Measurements from ENCODE around the gene CAV3.

Gene CAV3

DNA sequence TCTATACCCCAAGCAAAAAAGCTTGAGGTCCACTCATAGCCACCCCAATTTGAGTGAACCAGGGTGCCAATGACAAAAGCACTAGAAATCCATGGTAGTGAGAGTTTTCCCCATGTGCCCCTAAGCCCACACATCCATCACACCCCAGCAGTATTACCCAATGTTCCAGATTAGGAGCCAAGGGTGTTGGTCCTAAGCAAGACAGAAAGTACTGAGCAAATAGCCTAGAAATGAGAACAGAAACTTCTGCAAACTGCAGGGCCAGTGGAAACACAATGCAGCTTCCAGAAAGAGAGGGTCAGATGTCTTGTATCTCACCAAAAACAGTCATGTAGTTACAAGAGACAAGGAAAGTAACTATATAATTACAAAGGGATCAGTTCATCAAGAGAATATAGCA, 46.7 kb downstream of the CAV3 start:
- no peaks in the 10 kb centered on the region for H3K36me3 ChIP-seq (replicated peaks; ENCODE audit: low read depth, low read length)
- H2AFZ ChIP-seq (ENCODE audit: low read depth, low read length) = no peak overlapping the region
- no peaks in the 10 kb centered on the region for H3K27me3 ChIP-seq (ENCODE audit: low read depth, low read length)
- peaks cover 7% of the 10 kb centered on the region for H3K4me1 ChIP-seq (ENCODE audit: low read length)
- no peak overlapping the region for H3K27ac ChIP-seq (ENCODE audit: low read length)
- no peaks in the 10 kb centered on the region for H4K20me1 ChIP-seq (ENCODE audit: insufficient read depth, low read length)
- no peaks in the 10 kb centered on the region for H3K9me3 ChIP-seq (ENCODE audit: insufficient read depth, low read length)
- TF ChIP-seq, protein P1, sequence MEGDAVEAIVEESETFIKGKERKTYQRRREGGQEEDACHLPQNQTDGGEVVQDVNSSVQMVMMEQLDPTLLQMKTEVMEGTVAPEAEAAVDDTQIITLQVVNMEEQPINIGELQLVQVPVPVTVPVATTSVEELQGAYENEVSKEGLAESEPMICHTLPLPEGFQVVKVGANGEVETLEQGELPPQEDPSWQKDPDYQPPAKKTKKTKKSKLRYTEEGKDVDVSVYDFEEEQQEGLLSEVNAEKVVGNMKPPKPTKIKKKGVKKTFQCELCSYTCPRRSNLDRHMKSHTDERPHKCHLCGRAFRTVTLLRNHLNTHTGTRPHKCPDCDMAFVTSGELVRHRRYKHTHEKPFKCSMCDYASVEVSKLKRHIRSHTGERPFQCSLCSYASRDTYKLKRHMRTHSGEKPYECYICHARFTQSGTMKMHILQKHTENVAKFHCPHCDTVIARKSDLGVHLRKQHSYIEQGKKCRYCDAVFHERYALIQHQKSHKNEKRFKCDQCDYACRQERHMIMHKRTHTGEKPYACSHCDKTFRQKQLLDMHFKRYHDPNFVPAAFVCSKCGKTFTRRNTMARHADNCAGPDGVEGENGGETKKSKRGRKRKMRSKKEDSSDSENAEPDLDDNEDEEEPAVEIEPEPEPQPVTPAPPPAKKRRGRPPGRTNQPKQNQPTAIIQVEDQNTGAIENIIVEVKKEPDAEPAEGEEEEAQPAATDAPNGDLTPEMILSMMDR (IDR thresholded peaks at IDR 0.05; ENCODE audit: low read depth, low read length) = no peak
- no peak for TF ChIP-seq EZH2phosphoT487 (IDR thresholded peaks at IDR 0.05; ENCODE audit: low read depth)
- no peaks in the 10 kb centered on the region for H3K79me2 ChIP-seq (ENCODE audit: low read length)
- H3K9ac ChIP-seq (ENCODE audit: low read length) = no peak overlapping the region
- H3K4me2 ChIP-seq (ENCODE audit: low read length) = no peak overlapping the region
- no peak overlapping the region for H3K4me3 ChIP-seq (ENCODE audit: low read length)

DNA sequence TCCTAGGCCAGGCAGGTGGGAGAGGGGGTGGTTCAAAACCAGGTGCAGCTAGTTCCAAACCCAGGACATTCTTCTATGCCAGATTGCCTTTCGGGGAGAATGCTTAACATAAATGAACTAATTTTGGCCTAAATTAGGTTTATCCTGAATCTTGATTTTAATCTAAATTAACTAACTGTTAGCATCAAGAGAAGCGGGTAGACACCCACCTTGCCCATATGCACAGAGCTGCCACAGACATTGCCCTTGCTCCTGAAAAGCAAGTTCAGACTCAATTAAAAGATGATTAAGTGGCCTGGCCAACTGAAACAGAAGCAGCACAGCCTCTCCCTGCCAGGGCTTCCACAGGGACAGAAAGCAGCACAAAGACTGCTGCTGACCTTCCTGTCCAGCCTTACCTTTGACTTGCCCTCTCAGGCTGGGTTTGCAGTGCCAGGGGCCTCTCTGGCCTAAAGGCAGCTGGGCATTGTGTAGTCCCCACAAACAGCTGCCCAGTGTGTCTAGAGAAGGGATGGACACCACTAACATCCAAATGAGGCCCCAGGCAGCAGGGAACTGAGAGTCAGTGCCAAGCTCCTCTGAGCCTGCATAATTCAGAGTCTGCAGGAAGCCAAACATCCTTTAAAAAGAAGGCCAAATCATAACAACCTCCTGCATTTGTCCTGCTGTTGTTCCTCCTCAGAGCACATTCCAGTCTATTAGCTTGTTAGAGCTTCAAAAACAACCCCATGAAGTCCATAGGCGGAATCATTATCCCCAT, 51.3 kb downstream of the CAV3 start:
- no peaks in the 10 kb centered on the region for H4K20me1 ChIP-seq (ENCODE audit: insufficient read depth, low read length)
- peaks cover 7% of the 10 kb centered on the region for H3K4me1 ChIP-seq (ENCODE audit: low read length)
- H3K9ac ChIP-seq (ENCODE audit: low read length) = no peak overlapping the region
- H3K4me2 ChIP-seq (ENCODE audit: low read length) = no peak overlapping the region
- H3K4me3 ChIP-seq (ENCODE audit: low read length) = no peak overlapping the region
- no peak overlapping the region for H2AFZ ChIP-seq (ENCODE audit: low read depth, low read length)
- no peak overlapping the region for H3K27ac ChIP-seq (ENCODE audit: low read length)
- H3K36me3 ChIP-seq (replicated peaks; ENCODE audit: low read depth, low read length) = no peaks in the 10 kb centered on the region
- H3K27me3 ChIP-seq (ENCODE audit: low read depth, low read length) = no peaks in the 10 kb centered on the region
- no peaks in the 10 kb centered on the region for H3K79me2 ChIP-seq (ENCODE audit: low read length)
- H3K9me3 ChIP-seq (ENCODE audit: insufficient read depth, low read length) = no peaks in the 10 kb centered on the region
- TF ChIP-seq, protein P1 (IDR thresholded peaks at IDR 0.05; ENCODE audit: low read depth, low read length) = no peak
- TF ChIP-seq EZH2phosphoT487 (IDR thresholded peaks at IDR 0.05; ENCODE audit: low read depth) = no peak

DNA sequence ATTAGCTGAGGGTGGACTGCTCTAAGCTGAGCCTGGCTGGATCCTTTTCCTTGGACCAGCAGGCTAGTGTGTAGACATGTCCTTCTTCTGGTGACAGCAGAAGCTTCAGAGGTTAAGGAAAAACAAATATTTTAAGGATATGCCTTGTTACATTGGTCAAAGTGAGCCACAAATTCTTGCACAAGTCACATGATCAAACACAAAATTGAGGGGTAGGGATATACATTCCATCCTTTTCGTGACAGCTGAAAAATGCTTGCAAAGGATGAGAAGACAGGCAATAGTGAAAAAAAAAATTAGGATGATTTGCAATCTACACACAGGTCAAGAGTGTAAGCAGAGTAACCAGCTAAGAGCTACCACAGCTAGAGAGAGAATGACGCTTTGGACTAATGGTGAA, 56.9 kb downstream of the CAV3 start:
- Histone ChIP-seq H3K4me1 (ENCODE audit: low read length) (no peaks in the 10 kb centered on the region), H3K4me3 (ENCODE audit: low read length) (no peak overlapping the region), H3K27ac (ENCODE audit: low read length) (no peak overlapping the region), H3K27me3 (ENCODE audit: low read depth, low read length) (no peaks in the 10 kb centered on the region), H3K9ac (ENCODE audit: low read length) (no peak overlapping the region), H3K9me3 (ENCODE audit: insufficient read depth, low read length) (no peaks in the 10 kb centered on the region), H2AFZ (ENCODE audit: low read depth, low read length) (no peak overlapping the region), H3K79me2 (ENCODE audit: low read length) (no peaks in the 10 kb centered on the region), H4K20me1 (ENCODE audit: insufficient read depth, low read length) (no peaks in the 10 kb centered on the region), H3K4me2 (ENCODE audit: low read length) (no peak overlapping the region), H3K36me3 (replicated peaks; ENCODE audit: low read depth, low read length) (no peaks in the 10 kb centered on the region)
- TF ChIP-seq, protein P1 (IDR thresholded peaks at IDR 0.05; ENCODE audit: low read depth, low read length) = no peak
- TF ChIP-seq EZH2phosphoT487 (IDR thresholded peaks at IDR 0.05; ENCODE audit: low read depth) = no peak

DNA sequence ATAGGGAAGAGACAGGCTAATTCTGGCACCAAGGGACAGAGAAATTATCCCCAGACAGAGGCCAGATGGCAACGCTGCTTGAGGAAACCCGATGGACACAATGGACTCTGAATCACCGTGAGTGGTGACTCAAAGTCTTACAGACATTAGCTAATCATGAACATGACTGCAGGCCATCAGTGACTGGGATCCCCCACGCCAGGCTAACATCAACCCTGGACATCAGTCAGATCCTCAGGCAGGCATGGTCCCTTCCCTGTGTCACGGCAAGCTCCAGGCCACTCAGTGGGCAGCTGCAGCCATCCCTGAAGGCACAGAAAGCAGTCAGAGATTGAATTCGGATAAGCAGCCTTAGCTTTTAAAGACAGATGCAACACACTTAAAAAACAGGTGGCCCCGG, 59.6 kb downstream of the CAV3 start:
- no peak overlapping the region for H3K27ac ChIP-seq (ENCODE audit: low read length)
- H3K79me2 ChIP-seq (ENCODE audit: low read length) = no peaks in the 10 kb centered on the region
- no peak overlapping the region for H3K4me3 ChIP-seq (ENCODE audit: low read length)
- no peaks in the 10 kb centered on the region for H3K36me3 ChIP-seq (replicated peaks; ENCODE audit: low read depth, low read length)
- H3K4me2 ChIP-seq (ENCODE audit: low read length) = no peak overlapping the region
- TF ChIP-seq EZH2phosphoT487 (IDR thresholded peaks at IDR 0.05; ENCODE audit: low read depth) = no peak
- TF ChIP-seq, protein P1 (IDR thresholded peaks at IDR 0.05; ENCODE audit: low read depth, low read length) = no peak
- H3K9me3 ChIP-seq (ENCODE audit: insufficient read depth, low read length) = no peaks in the 10 kb centered on the region
- no peak overlapping the region for H3K9ac ChIP-seq (ENCODE audit: low read length)
- H4K20me1 ChIP-seq (ENCODE audit: insufficient read depth, low read length) = no peaks in the 10 kb centered on the region
- H2AFZ ChIP-seq (ENCODE audit: low read depth, low read length) = no peak overlapping the region
- H3K27me3 ChIP-seq (ENCODE audit: low read depth, low read length) = no peaks in the 10 kb centered on the region
- H3K4me1 ChIP-seq (ENCODE audit: low read length) = no peaks in the 10 kb centered on the region

All from OCI-LY3 (cell line).